Measurements from ENCODE around the gene CEPT1.
"Not testable (repeated sequence)": the region's sequence is repeated elsewhere in the genome, so short reads cannot be mapped to it uniquely, and the experiment has no call there.

CEPT1 gene

DNA sequence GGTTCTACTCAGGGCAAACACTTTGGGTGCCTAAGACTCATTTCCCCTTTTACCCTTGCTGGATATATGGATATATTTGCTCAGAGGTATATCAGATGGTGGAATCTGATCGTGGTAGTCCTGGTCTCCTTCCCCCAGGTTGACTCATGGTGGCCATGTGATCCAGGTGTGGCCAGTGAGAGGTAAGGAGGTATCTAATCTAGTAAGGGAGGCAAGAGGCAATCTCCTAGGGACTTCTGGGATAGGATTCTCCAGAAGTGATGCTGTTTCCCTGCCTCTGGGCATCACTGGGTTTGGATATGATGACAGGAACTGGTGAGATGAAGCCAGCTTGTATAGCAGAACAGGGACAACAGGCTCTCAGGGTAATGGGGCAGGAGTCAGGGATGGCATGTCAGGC, 68.9 kb downstream of the CEPT1 start:
- DNase-seq (ENCODE audit: low read depth, low spot score): no peak

DNA sequence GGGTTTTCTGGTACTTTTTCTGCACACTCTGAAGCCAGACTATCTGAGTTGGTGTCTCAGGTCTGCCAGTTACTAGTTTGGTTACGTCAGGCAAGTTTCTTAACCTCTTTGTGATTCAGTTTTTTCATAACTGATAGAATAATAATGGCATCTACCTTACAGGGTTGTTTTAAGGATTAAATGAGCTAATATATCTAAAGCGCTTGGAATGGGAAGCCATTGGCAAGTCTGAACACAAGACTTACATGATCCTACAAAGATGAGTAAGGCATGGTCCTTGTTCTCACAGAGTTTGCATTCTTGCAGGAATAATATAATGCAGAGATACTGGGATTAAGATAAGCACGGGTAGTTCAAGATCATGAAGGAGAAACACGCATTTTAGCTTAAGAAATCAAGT, 69.6 kb downstream of the CEPT1 start:
- DNase-seq (ENCODE audit: low read depth, low spot score): no peak

GRCh38 chr1:111211921-111212320, 71.9 kb downstream of the CEPT1 start:
- DNase-seq (ENCODE audit: low read depth, low spot score): no peak

DNA sequence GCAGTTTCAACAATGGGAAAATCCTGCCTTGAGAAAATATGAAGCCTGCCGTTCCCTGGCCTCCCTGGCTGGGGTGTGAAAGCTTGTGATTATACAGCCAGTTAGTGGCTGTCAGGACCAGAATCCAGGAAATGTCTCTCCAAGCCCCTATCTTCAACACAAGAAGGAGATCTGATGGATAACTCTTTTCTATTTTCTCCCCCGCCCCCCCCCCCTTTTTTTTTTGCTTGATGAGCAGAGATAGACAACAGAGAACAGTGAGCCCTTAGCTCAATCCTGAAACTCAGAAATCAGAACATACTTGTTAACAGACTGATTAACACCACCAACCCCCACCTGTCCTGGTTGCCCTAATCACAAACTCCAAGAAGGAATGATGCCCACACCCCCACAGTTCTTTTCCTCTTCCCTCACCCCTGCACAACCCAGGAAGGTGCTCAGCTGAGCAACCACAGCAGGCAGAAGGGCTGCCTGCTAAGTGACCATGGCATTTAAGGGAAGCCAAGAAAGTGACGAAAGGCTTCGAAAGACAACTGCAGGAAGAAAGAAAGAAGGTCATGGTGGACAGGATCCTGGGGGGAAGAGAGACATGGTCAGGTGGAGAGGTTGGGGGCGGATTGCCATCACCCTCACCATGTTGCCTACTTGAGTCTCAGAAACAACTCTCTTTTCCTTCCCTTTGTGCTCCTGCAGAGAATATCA, 72.8 kb downstream of the CEPT1 start:
- DNase-seq (ENCODE audit: low read depth, low spot score): no peak

- no peak for DNase-seq (ENCODE audit: low read depth, low spot score)
Measured at GRCh38 chr1:111213412-111213811, 73.4 kb downstream of the CEPT1 start.

- no peak for DNase-seq (ENCODE audit: low read depth, low spot score)
Measured at GRCh38 chr1:111214074-111214801, 74.2 kb downstream of the CEPT1 start.

DNA sequence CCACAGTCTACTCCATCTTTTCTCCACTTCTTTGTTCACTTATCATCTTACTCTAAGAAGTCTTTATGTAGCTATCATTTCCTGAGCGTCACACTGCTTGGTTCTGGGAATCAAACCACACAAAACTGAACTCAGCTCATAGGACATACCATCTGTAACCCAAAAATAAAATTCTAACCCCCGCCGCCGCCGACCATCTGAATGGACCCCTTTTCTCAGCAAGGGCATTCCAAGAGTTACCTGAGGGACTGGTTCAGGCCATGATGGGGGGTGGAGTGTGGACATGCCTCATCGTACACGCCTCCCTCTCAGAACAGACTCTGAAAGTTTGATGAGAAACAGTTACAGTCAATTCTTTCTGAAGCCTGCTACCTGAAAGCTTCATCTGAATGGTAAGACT, 74.9 kb downstream of the CEPT1 start:
- no peak for DNase-seq (ENCODE audit: low read depth, low spot score)

GRCh38 chr1:111215285-111215684, 75.3 kb downstream of the CEPT1 start:
- not testable (repeated sequence) for DNase-seq (ENCODE audit: low read depth, low spot score)

DNA sequence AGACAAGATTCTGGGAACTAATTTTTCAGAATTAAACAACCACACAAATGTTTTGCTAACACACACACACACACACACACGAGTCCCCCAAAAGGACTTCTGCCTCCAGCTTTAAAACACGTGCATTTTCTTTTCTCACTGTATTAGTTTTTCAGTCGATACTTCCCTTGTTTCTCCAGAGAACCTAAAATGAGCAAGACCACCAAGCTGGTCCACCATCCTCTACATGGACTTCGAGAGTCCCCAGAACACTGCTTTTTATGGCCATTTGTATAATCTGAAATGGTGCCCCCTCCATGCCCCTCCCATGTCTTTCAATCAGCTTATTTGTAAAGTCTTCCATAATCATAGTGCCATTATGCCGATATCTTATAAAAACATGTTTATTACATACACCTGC, 76.7 kb downstream of the CEPT1 start:
- no peak for DNase-seq (ENCODE audit: low read depth, low spot score)

DNA sequence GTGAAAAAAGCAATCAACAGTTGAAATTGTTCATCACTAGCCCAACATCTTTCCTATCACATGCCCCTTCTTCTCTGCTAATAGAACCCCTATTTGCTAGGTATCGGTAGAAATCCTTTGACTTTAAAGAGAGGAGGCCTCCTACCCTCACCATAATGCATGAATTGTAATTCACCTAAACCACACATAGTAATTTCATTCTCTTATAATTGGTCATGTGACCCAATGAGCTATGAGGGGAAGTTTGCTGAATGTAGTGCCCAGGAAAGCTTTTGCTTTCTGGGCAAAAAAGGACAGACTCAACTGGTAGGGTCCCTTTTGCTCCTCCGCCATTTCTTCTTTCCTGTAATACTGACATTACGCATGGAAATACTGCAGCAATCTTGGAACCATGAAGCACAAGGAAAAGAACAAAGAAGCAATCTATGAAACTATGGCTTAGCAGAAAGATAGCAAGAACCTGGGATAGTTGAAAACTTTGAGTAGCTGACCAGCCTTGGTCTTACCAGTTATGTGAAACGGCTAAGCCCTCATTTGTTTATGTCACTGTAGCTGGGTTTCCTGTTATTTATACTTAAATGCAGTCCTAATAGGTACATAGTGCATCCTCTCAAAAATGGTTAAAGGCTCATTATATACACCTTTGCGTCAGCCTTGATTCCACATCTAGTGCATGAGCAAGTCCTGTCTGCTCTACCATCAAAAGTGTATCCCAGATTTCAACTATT, 77.3 kb downstream of the CEPT1 start:
- no peak for DNase-seq (ENCODE audit: low read depth, low spot score)

- no peak for DNase-seq (ENCODE audit: low read depth, low spot score)
Measured at GRCh38 chr1:111218701-111219556, 78.9 kb downstream of the CEPT1 start.

DNA sequence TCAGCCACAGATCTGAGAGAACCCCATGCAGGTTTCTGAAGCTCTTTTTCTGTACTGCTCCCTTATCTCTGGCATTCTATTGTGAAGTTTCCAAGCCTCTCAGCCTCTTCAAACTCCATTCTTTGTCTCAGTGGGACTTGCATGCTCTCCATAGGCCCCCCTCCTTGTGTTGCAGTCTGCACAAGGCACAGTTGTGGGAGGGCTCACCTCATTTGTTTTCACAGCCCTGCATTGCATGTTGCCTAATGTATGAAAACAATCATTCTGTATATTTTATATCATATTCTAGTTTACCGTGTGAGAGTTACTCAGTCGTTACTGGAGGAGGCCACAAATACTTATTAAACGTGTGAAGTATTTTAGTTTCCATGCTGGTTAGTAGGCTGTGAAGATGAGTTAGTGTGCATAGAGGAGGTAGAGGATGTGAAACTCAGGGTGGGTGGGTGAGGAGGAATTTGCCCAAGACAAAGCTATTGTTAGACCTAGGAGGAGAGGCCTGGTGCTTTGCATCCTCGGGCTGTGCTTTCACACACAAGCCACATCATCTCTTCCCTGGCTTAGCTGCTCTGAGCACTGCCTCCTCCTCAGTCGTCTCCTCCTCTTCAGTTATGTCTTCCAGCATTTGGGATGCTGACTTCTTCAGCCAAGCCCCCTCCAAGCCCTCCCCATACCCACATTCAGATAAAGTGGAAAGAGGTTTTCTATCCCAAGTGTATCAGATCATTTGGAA, 79.7 kb downstream of the CEPT1 start:
- peak; percentile 17 for DNase-seq (ENCODE audit: low read depth, low spot score)

- DNase-seq (ENCODE audit: low read depth, low spot score): no peak
Measured at GRCh38 chr1:111220302-111220890, 80.4 kb downstream of the CEPT1 start.

DNA sequence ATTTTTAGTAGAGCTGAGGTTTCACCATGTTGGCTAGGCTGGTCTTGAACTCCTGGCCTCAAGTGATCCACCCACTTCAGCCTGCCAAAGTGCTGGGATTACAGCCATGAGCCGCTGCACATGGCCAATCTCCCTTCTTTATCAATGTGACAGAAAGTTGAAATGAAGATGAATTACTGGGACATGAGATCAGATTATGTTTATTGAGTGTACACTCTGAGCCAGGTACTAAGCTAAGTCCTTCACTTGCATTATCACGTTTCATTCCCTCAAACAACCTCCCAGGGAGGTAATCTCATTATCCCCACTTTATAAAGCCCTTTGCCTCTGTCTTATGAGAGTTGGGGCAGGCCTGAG, 81.2 kb downstream of the CEPT1 start:
- no peak for DNase-seq (ENCODE audit: low read depth, low spot score)

GRCh38 chr1:111221633-111222291, 81.7 kb downstream of the CEPT1 start:
- no peak for DNase-seq (ENCODE audit: low read depth, low spot score)

DNA sequence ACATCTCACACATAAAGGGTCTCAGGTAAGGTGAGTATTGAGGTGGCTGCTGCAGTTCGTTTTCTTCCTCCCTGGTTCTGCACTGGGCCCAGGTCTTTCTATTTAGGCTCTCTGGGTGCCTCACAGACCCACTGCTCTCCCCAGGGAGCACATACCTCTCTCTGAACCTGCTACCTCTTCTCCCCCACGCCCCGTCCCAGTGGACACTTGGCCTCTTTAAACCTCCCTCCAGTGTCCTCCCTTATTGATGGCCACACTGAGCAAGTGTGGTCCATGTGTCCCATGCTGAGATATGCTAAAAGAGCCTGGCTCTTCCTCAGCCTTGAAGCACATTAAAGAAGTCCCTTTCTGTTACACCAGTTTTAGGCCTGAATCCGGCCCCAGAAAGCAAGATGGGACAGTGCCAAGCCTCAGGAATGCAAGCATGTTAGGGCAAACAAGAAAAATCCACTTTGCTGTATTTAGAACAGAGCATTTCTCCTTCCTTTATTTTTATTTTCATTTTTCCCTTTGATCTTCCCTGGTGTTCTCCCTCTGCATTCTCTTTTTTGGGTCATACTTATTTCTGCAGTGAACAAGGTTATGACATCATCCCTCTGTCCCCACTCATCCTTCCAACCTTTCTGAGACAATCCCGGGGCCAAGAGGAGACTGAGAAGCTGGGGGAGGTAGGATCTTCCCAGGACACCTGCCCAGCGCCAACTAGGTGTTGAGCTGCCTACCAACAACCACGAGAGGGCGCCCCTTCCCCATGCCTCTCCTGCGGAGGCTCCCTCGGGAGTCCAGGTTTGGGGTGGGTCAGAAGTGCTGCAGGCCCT, 82.5 kb downstream of the CEPT1 start:
- DNase-seq (ENCODE audit: low read depth, low spot score): peak; percentile 84

DNA sequence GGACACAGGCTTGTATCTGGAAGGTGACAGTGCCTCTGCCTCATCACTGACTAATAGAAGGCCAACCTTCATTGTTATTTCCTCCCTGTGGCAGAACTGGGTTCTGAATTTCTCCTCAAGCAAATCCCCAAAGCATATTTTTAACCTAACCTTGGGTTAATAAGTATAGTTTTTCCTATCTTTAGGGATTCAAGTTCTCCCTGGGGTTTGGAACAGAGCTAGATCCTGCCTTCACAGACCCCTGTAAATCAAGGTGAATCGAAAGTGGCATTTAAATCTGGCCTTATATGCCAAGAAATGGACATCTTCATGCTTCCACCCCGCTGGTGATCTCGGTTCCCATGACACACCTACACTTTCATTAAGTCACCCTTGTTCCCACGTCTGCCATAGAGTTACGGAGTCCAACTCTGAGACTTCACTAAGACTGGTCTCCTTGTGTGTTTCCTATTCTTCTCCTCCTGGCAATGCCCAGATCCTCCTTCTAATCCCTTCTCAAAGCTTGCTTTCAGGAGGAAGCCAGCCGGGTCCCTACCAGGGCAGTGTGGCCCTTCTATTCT, 83.2 kb downstream of the CEPT1 start:
- no peak for DNase-seq (ENCODE audit: low read depth, low spot score)

DNA sequence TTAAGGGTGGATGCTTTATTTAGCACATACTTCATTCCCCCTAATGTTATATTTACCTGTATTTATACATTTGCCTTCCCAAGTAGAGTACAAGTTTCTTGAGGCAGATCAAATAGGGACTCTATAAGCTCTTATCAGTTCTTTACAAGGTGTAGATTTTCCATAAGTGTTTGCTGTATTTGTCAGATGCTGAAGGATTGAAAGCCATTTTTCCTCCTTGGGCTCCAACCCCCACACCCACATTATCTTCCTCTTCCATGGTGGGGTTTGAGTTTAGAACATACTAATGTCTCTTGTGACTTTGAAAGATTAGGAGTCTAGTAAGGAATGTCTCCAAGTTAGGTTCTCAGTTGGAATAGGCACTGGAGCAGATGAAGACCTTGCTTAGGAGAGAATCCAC, 85.1 kb downstream of the CEPT1 start:
- DNase-seq (ENCODE audit: low read depth, low spot score): no peak

Measured in astrocyte of the hippocampus (primary cell).